Measurements from ENCODE around the gene CHRD.

Gene CHRD

DNA sequence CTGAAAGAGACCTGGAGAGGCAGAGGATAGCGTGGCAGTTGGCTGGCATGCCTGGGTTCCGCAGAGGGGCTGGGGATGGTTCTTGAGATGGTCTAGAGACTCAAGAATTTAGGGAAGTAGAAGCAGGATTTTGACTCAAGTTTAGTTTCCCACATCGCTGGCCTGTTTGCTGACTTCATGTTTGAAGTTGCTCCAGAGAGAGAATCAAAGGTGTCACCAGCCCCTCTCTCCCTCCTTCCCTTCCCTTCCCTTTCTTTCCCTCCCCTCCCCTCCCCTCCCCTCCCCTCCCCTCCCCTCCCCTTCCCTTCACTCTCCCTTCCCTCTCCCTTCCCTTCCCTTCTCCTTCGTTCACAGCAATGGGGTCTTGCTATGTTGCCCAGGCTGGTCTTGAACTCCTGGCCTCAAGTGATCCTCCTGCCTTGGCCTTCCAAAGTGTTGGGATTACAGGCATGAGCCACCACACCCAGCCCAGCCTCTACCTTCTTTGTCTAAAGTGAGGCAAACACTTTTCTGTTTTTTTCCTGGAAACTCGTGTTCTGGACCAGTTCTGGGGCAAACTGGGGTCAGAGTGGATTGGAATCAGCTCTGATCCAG is 10.2 kb downstream of the CHRD start:
- DNase-seq (ENCODE audit: insufficient read length, low spot score) (no peak), FAIRE-seq (no peak)
- TF ChIP-seq, protein P1, sequence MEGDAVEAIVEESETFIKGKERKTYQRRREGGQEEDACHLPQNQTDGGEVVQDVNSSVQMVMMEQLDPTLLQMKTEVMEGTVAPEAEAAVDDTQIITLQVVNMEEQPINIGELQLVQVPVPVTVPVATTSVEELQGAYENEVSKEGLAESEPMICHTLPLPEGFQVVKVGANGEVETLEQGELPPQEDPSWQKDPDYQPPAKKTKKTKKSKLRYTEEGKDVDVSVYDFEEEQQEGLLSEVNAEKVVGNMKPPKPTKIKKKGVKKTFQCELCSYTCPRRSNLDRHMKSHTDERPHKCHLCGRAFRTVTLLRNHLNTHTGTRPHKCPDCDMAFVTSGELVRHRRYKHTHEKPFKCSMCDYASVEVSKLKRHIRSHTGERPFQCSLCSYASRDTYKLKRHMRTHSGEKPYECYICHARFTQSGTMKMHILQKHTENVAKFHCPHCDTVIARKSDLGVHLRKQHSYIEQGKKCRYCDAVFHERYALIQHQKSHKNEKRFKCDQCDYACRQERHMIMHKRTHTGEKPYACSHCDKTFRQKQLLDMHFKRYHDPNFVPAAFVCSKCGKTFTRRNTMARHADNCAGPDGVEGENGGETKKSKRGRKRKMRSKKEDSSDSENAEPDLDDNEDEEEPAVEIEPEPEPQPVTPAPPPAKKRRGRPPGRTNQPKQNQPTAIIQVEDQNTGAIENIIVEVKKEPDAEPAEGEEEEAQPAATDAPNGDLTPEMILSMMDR (IDR thresholded peaks at IDR 0.05; ENCODE audit: insufficient read depth, missing control alignments) = no peak

DNA sequence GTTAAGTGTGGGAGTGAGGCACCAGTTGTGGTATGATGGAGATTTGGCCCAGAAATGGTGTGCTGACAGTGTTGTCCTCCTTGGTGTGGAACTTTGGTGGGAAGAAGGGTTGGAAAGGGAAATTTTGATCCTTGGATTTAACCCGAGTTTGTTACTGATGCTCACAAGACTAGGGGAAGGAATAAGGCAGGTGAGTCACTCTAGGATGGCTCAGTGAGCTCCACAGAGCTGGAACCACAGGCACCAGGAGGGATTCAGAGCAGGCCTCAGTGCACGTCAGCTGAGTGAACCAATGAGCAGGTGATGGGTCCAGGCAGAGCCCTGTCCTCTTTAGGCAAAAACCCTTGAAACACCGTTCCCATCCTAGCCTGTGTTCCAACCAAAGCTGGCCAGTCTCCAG is 11.4 kb downstream of the CHRD start:
- DNase-seq (ENCODE audit: insufficient read length, low spot score) (no peak), FAIRE-seq (no peak)
- TF ChIP-seq, protein P1 (IDR thresholded peaks at IDR 0.05; ENCODE audit: insufficient read depth, missing control alignments) = no peak

DNA sequence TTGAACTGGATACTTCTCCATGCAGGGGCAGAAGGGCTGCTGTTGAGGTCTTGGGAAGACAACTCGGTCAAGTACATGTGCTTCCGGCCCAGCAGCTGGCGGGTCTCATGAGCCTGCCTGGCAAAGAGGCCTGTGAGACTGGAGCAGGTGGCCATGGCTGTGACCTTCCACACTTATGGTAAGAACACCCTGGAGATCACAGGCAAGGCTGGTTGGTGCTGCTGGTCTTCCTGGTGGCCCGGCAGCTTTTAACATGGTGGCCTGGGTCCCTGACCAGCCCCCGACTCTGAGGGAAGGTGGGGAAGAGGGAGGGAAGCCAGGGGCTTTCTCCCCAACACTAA is 15.4 kb downstream of the CHRD start:
- TF ChIP-seq, protein P1 (IDR thresholded peaks at IDR 0.05; ENCODE audit: insufficient read depth, missing control alignments) = no peak
- no peak for DNase-seq (ENCODE audit: insufficient read length, low spot score)
- FAIRE-seq = no peak

DNA sequence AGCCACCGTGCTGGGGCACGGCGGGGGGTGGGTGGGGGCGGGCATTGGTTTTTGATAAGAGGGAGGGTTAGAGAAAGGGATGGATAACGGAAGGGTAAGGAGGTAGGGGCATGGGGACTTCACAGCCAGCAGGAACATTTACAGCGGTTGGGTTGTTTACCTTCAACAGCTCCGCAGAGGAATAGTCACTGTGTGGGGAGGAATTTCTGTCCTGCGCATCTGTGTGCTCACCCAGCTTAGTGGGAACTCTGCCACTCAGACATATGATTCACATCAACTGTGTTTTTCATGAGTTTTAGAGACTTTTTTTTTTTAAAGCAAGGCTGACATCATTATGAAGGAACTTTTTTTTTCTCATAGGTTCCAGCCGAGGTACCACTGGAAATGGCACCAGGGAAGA is 19.6 kb downstream of the CHRD start:
- FAIRE-seq (no peak), DNase-seq (ENCODE audit: insufficient read length, low spot score) (no peak)
- TF ChIP-seq, protein P1 (IDR thresholded peaks at IDR 0.05; ENCODE audit: insufficient read depth, missing control alignments) = no peak

DNA sequence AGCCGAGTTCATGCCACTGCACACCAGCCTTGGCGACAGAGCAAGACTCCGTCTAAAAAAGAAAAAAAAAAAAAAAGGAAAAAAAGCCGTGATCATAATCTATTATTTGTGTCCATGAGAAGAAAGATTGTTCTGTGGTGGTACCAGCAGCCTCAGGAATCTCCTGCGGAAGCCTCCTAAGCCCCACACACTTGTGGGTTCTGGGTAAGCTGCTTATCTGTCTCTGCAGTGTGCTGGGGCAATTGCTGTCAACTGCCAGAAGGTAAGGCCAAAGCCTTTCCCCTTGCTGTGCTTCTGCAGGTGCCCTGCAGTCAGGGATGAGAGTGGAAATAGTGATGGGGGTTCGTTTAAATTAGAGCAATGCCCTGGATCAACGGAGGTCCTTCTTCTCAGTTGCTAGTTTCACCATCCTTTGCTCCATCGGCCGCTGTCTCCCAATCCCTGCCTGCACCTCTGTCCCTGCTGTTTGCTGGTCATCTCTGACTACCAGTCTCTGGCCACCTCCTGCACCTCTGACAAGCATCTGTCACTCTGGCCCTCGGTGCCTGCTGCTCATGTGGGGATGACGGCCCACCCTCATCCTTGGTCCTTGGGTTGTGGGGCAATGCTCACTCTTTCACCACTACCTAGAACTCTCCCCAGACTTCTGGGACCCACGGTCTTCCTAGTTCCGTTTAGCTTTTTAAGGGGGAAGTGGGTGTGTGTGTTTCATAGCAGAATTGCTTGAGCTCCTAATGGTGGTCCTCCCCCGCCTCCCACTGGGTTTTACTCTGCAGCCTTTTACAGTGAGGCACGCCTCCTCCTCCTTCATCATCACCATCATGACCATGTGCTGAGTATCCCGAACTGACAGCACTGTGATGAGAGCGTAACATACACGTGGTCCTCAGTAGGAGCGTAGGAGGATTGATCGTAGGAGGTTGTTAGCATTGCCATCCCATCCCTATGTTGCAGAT is 25.5 kb downstream of the CHRD start:
- TF ChIP-seq, protein P1 (IDR thresholded peaks at IDR 0.05; ENCODE audit: insufficient read depth, missing control alignments) = no peak
- FAIRE-seq (peak; percentile 73), DNase-seq (ENCODE audit: insufficient read length, low spot score) (peak; percentile 46)

DNA sequence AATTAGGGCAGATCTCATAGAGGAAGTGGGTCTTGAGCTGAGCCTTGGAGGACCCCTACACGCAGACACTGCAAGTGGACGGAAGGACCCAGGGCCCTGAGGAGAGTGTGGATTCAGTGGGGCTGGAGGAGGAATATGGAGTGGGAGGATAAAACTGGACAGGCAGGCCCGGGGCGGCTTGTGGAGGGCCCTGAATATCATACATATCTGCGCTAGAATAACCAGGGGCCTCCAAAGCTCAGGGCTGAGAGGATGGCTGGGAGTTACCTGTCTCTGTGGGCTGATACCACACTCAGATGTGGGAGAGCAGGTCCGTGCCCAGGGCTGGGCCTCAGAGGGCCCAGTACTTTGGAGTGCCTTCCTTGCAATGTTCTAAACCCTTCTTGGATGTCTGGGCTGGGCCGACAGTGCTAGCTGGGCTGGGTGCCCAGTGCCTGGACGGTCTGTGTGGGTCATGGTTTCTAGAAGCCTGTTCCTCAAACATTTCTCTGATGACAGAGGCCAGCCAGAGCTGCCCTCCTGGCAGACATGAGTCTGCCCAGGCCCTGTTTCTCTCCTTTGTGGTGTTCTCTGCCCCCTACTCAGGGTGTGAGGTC is 29.6 kb downstream of the CHRD start:
- TF ChIP-seq, protein P1 (IDR thresholded peaks at IDR 0.05; ENCODE audit: insufficient read depth, missing control alignments) = no peak
- DNase-seq (ENCODE audit: insufficient read length, low spot score) = no peak
- FAIRE-seq = no peak

Measured in D721Med (cell line).